DOHH2 (cell line): ENCODE results near the gene NKX3-2.
A peak's percentile ranks its signal among the peaks of the same experiment; 100 is the strongest.

ENCODE experiments used
- H3F3A ChIP-seq: fragments of 200-600 bp; sonication (generic), shearing (Covaris generic); 2 replicates; pipeline ENCODE4 v1.6.0; 2016; ENCODE audit warnings: antibody characterized with exemption, mild to moderate bottlenecking; ENCODE audit not compliant: control insufficient read depth, insufficient read depth
- H3K27ac ChIP-seq: fragments of 200-600 bp; sonication (generic); 2 replicates; pipeline ENCODE4 v1.5.1; 2014; ENCODE audit warnings: low read depth, mild to moderate bottlenecking, low read length, moderate library complexity
- H3K27me3 ChIP-seq: fragments of 200-600 bp; sonication (generic); 2 replicates; pipeline ENCODE4 v1.6.1; 2014; ENCODE audit warnings: mild to moderate bottlenecking, low read length, mixed read lengths; ENCODE audit not compliant: control insufficient read depth
- H3K36me3 ChIP-seq: fragments of 200-600 bp; sonication (generic); 2 replicates; pipeline ENCODE4 v1.6.1; 2014; ENCODE audit warnings: mild to moderate bottlenecking, low read length, moderate library complexity, mixed read lengths; ENCODE audit not compliant: control insufficient read depth
- H3K4me1 ChIP-seq: fragments of 200-600 bp; sonication (generic); 2 replicates; pipeline ENCODE4 v1.6.1; 2014; ENCODE audit warnings: mild to moderate bottlenecking, low read length, mixed read lengths; ENCODE audit not compliant: control insufficient read depth
- H3K4me2 ChIP-seq: fragments of 200-600 bp; sonication (generic); 2 replicates; pipeline ENCODE4 v1.6.0; 2014; ENCODE audit warnings: mild to moderate bottlenecking, low read length, moderate library complexity
- H3K4me3 ChIP-seq: fragments of 200-600 bp; sonication (generic); 2 replicates; pipeline ENCODE4 v1.5.1; 2014; ENCODE audit warnings: mild to moderate bottlenecking, low read length, mixed read lengths
- H3K79me2 ChIP-seq: fragments of 200-600 bp; sonication (generic); 2 replicates; pipeline ENCODE4 v1.6.1; 2014; ENCODE audit warnings: mild to moderate bottlenecking, low read length, mixed read lengths; ENCODE audit not compliant: control insufficient read depth
- H3K9me2 ChIP-seq: fragments of 200-600 bp; sonication (generic); replicated peaks from 2 replicates; pipeline ENCODE4 v1.6.1; 2014; ENCODE audit warnings: mild to moderate bottlenecking, low read length, mixed read lengths; ENCODE audit not compliant: control insufficient read depth
- H3K9me3 ChIP-seq: fragments of 200-600 bp; sonication (generic); 2 replicates; pipeline ENCODE4 v1.6.1; 2014; ENCODE audit warnings: antibody characterized with exemption, low read length, mixed read lengths; ENCODE audit not compliant: control insufficient read depth, insufficient read depth
- H4K20me1 ChIP-seq: fragments of 200-600 bp; sonication (generic); 2 replicates; pipeline ENCODE4 v1.6.0; 2014; ENCODE audit warnings: low read depth, mild to moderate bottlenecking, antibody characterized with exemption, low read length, moderate library complexity; ENCODE audit not compliant: control insufficient read depth, insufficient read depth
- CTCF ChIP-seq: fragments of 200-600 bp; sonication (generic); IDR thresholded peaks from one replicate; pipeline ENCODE4 v1.5.1; 2014; ENCODE audit warnings: antibody characterized with exemption, mild to moderate bottlenecking, low read depth, low read length; ENCODE audit not compliant: poor library complexity, severe bottlenecking
- EZH2phosphoT487 ChIP-seq: fragments of 200-600 bp; sonication (generic); IDR thresholded peaks from 2 replicates; pipeline ENCODE4 v1.6.1; 2017; ENCODE audit warnings: borderline replicate concordance, mild to moderate bottlenecking, antibody characterized with exemption, low read length, moderate library complexity, mixed read lengths

NKX3-2 gene

GRCh38 chr4:13544606-13545393 lies 492 bp upstream of the NKX3-2 start:
- H3K27ac ChIP-seq = no peak overlapping the region
- peaks cover 33% of the 10 kb centered on the region for H3K4me1 ChIP-seq
- TF ChIP-seq EZH2phosphoT487 (0 out of 2 replicates have a peak, but pooled peaks have one; percentile 12), CTCF (no peak)
- peaks cover 61% of the 10 kb centered on the region for H3K27me3 ChIP-seq
- peak overlapping the region; percentile 42 for H3K4me2 ChIP-seq
- no peaks in the 10 kb centered on the region for H3K9me2 ChIP-seq
- peak overlapping the region; percentile 43 for H3K4me3 ChIP-seq
- no peaks in the 10 kb centered on the region for H4K20me1 ChIP-seq
- no peaks in the 10 kb centered on the region for H3K79me2 ChIP-seq
- H3K36me3 ChIP-seq = no peaks in the 10 kb centered on the region
- H3K9me3 ChIP-seq = no peaks in the 10 kb centered on the region
- peaks cover 14% of the 10 kb centered on the region for H3F3A ChIP-seq

- TF ChIP-seq CTCF (no peak), EZH2phosphoT487 (no peak)
- Histone ChIP-seq H3K27me3 (peaks cover 66% of the 10 kb centered on the region), H3K27ac (no peak overlapping the region), H3K4me1 (peaks cover 27% of the 10 kb centered on the region), H3K4me3 (no peak overlapping the region), H3K36me3 (no peaks in the 10 kb centered on the region), H3F3A (peaks cover 9% of the 10 kb centered on the region), H3K4me2 (no peak overlapping the region), H3K9me3 (no peaks in the 10 kb centered on the region), H3K79me2 (no peaks in the 10 kb centered on the region), H4K20me1 (no peaks in the 10 kb centered on the region), H3K9me2 (no peaks in the 10 kb centered on the region)
Observed at GRCh38 chr4:13543032-13543838, 1.1 kb downstream of the NKX3-2 start.

GRCh38 chr4:13542577-13543031 lies 1.7 kb downstream of the NKX3-2 start:
- TF ChIP-seq CTCF (no peak), EZH2phosphoT487 (no peak)
- Histone ChIP-seq H3K9me2 (no peaks in the 10 kb centered on the region), H3F3A (peaks cover 7% of the 10 kb centered on the region; the same call in 1 of the 2 replicates), H3K4me1 (peaks cover 25% of the 10 kb centered on the region), H3K9me3 (no peaks in the 10 kb centered on the region), H3K36me3 (no peaks in the 10 kb centered on the region), H3K4me3 (0 out of 2 replicates have a peak overlapping the region, but pooled peaks have one; percentile 34), H4K20me1 (no peaks in the 10 kb centered on the region), H3K27me3 (peaks cover 66% of the 10 kb centered on the region), H3K79me2 (no peaks in the 10 kb centered on the region), H3K4me2 (peak overlapping the region; percentile 36; the same call in 1 of the 2 replicates), H3K27ac (no peak overlapping the region)
